Stimulated activated CD4-positive, alpha-beta T cell treated with anti-CD3 and anti-CD28 coated beads, TNF-alpha, amount 100 ng/mL, for 4 hours (primary cell): Measurements from ENCODE around the gene ARHGAP26.

ENCODE experiments used
- DNase-seq, 3 experiments: peaks; one replicate each; pipeline ENCODE4 v3.0.0-alpha.2; 2020; ENCODE audit warnings: low read depth in 3 of 3

The ARHGAP26 gene

GRCh38 chr5:142810743-142811290, 40.6 kb downstream of the ARHGAP26 start:
- no peak for DNase-seq

- DNase-seq = no peak
These were observed 41.8 kb downstream of the ARHGAP26 start for GRCh38 chr5:142811866-142812557.

GRCh38 chr5:142813220-142813619, 43.0 kb downstream of the ARHGAP26 start:
- DNase-seq = no peak

GRCh38 chr5:142814122-142814521, 43.9 kb downstream of the ARHGAP26 start:
- no peak for DNase-seq

GRCh38 chr5:142815469-142815868, 45.3 kb downstream of the ARHGAP26 start:
- no peak for DNase-seq

- no peak for DNase-seq
These were observed 46.6 kb downstream of the ARHGAP26 start for GRCh38 chr5:142816531-142817430.

- no peak for DNase-seq
These were observed 47.8 kb downstream of the ARHGAP26 start for GRCh38 chr5:142817949-142818431.

DNA sequence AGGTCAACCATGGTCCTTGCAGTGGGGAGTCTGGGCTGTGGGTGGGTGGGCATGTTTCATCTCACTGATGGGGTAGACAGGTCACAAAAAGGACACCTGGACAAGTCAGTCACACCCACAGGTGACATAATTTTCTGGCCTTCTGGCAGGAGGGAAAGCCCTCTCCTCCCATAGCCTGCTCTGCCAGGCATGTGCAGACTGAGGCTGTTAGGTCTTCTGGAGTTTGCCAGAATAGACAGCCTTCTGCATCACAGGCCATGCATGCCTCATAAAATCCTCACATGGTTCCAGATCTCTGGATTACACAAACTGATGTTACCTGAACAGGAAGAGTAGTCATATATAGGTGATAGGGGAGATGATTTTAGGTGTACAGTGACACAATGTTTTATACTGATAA, 49.1 kb downstream of the ARHGAP26 start:
- DNase-seq = no peak

- DNase-seq = no peak
These were observed 49.6 kb downstream of the ARHGAP26 start for GRCh38 chr5:142819825-142820224.

- DNase-seq = no peak
These were observed 50.3 kb downstream of the ARHGAP26 start for GRCh38 chr5:142820447-142820846.

DNA sequence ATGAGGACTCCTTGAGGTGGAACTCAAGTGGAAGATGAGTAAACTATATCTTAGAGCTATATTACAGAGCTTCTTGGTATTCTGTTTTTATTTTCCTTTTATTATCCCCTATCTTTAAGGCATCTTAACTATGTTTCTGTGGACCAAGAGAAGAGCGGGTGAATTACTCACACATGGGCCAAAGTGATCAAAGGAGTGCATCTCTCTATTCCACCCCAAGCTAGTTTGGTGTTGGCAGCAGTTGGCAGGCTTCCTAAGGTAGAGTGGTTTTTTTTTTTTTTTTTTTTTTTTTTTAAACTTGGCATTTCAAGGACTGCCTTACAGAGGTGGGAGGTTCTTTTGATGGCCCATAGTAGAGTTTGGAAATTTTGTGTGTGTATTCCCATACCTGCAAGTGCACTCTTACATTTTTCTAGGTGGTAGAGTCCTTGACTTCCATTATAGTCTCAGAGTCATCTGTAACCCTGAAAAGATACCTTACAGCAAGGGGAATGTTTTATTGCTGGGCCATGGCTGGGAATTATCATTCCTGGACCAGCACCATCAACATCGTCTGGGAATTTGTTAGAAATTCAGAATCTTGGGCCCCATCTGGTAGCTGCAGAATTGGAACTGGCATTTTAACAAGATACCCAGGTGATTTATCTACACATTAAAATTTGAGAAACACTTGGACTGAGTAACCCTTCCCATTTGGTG, 51.0 kb downstream of the ARHGAP26 start:
- no peak for DNase-seq

DNA sequence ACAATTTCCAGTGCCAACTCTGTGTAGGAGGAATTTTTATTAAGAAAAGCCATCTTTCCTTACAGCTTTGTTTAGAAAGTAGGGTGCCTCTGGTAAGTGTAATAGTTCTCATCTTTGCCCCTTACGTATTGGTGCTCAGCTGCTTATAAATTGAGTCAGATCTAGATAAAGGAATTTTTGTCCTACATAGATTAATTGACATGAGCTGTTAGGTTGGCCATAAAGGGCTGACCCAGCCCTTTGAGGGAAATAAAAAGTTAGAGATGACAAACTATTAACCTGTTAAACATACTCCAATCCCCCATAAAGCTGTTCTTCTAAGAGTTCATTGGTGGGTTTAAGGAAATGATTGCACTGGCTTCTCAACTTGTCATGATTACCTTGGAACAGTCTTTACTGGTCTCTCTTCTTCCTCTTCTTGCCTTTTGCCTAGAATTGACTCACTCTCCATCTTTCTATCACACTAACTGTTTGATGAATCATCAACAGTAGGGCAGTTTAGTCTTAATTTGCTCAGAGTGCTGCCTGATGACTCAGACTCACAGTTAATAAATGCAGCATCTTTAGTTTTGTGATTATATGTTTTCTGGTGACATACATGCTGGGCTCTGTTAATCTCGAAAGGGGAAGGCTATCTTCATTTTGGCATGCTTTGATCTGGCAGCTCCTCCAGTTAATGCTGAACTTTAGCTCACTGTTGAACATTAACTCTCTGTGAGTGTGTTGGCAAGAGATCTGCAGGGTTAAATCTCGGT, 51.7 kb downstream of the ARHGAP26 start:
- no peak for DNase-seq

DNA sequence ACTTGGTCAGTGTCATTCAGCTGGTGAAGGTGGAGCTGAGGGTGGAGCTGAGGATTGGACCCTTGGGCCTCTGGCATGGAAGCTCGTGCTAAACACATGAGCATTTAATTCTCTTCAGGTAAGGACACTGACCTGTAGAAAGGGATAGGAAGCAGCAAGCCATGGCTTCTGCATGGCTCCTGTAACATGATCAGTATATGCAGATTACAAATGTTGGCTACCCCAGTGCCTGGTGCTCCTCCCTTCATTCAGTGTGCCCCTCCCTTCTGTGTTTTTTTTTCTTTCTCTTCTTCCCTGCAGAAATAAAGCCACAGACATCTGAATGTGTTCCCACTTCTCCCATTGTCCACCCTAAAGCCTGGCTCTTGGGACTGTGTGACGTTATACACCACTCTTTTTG, 52.9 kb downstream of the ARHGAP26 start:
- DNase-seq = no peak

- DNase-seq = no peak
These were observed 53.6 kb downstream of the ARHGAP26 start for GRCh38 chr5:142823806-142824205.

DNA sequence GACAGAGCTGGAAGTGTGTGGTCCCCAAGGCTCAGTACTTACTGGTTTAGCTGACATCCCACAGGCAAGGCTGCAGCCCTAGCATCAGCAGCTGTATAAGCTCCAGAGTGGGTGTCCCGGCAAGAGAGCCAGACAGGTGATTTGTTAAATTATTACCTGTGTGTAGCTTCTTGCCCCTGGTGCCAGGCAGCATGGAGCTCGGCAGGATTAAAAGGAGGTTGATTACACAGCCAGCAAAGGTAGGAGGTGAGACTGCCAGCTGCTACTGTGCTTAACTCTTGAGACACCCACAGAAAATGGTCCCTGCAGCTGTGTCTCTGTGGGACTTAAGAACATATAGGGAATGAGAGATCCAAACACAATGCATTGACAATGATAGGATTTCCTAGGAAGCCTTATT, 54.2 kb downstream of the ARHGAP26 start:
- DNase-seq = no peak

- no peak for DNase-seq
These were observed 55.4 kb downstream of the ARHGAP26 start for GRCh38 chr5:142825378-142826089.

DNA sequence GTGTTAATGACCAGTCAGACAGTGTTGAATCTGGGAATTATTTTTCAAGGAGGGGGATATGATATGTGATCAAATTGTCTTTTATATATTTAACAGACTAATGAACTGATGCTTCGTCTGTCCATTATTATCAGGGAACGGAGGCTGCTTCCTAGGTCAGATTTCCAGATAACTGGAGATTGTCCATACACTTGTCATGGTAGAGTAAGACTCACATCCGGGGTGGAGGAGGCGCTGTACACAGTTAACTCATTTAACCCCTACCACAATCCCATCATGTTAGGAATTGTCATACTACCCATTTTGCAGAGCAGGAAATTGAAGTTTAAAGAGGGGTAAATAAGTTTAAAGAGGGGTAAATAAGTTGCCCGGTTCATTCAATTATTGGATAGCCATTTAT, 55.9 kb downstream of the ARHGAP26 start:
- DNase-seq = no peak

DNA sequence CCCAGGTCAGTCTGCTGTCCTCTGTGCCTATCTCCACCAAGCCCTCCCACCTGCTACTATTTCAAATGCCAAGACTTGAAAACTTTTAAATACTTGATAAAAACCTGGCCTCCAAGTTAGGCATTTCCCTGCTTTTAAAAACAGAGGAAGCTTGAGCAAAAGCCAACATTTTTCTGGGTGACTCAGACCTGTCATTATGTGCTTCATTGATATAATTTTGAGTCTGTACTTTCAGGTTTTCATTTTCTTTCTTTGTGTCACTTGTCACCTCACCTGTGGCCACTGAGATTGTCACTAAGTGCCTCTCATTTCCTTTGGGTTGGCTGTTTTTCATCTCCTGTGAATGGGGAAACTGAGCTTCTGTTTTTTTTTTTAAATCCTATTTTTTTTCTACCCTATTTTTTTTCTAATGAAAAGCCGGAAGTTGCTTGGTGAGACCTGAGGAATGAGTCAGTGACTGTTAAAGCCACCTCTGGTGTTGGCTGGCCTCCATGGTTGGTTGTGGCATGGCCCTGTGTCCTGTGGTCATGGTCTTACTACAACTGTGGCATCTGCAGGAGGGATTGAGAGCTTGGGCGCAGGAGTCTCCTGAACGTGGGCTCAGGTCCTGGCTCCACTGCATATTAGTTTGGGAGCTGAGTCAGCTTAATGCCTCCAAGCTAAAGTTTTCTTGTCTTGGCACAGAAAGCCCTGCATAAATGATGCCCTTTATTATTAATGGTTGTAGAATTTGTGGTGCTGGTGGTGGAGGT, 56.7 kb downstream of the ARHGAP26 start:
- no peak for DNase-seq

- DNase-seq = no peak
These were observed 57.9 kb downstream of the ARHGAP26 start for GRCh38 chr5:142827934-142828576.
